Keratinocyte (primary cell): ENCODE measurements around the gene DPF3. TPM values are rescaled to one million over a fixed set of nuclear protein-coding genes. Genes with fewer than 3 reads are reported as not detected.

Experiments used
- DNase-seq: peaks from one replicate; pipeline ENCODE4 v3.0.0-alpha.2; 2011; ENCODE audit warnings: low read depth, missing footprints, low spot score
- FAIRE-seq: peaks from 2 replicates; lab custom pipeline; 2011; peaks lifted over from hg19 to GRCh38; lab: Jason Lieb, UNC
- H2AFZ ChIP-seq: 2 replicates; pipeline ENCODE4 v1.6.0; 2012; ENCODE audit warnings: low read length, control low read depth, inconsistent platforms; ENCODE audit not compliant: control insufficient read depth
- H3K27ac ChIP-seq: 2 replicates; pipeline ENCODE4 v1.5.1; 2011; ENCODE audit warnings: low read length; ENCODE audit not compliant: control insufficient read depth, insufficient read depth
- H3K27me3 ChIP-seq: 3 replicates; pipeline ENCODE4 v1.6.0; 2011; ENCODE audit warnings: low read length; ENCODE audit not compliant: control insufficient read depth, insufficient read depth; ENCODE audit errors: extremely low read depth
- H3K36me3 ChIP-seq, 2 experiments: 2 replicates in 1 of 2; 3 replicates in 1 of 2; pipeline ENCODE4 v1.5.1; 2011; ENCODE audit warnings: low read length in 2 of 2, mild to moderate bottlenecking in 1 of 2; ENCODE audit not compliant: control insufficient read depth in 2 of 2, insufficient read depth in 2 of 2; ENCODE audit errors: extremely low read depth in 1 of 2
- H3K4me1 ChIP-seq: 3 replicates; pipeline ENCODE4 v1.5.1; 2011; ENCODE audit warnings: low read length; ENCODE audit not compliant: control insufficient read depth, insufficient read depth; ENCODE audit errors: extremely low read depth
- H3K4me2 ChIP-seq: 3 replicates; pipeline ENCODE4 v1.6.0; 2011; ENCODE audit warnings: low read depth, low read length; ENCODE audit not compliant: control insufficient read depth, insufficient read depth; ENCODE audit errors: extremely low read depth
- H3K4me3 ChIP-seq, 3 experiments: fragments of 200-600 bp in 1 of 3; sonication (generic) in 1 of 3; 2 replicates in 2 of 3; 3 replicates in 1 of 3; pipeline ENCODE4 v1.5.1; 2011 to 2016; ENCODE audit warnings: low read length in 3 of 3, mild to moderate bottlenecking in 3 of 3, control low read depth in 2 of 3, inconsistent platforms in 1 of 3, low read depth in 1 of 3, mixed read lengths in 1 of 3, mixed run types in 1 of 3, moderate library complexity in 1 of 3; ENCODE audit not compliant: control insufficient read depth in 2 of 3, insufficient read depth in 2 of 3; ENCODE audit errors: extremely low read depth in 1 of 3
- H3K79me2 ChIP-seq: 2 replicates; pipeline ENCODE4 v1.6.0; 2012; ENCODE audit warnings: low read length; ENCODE audit not compliant: control insufficient read depth, insufficient read depth
- H3K9ac ChIP-seq: 3 replicates; pipeline ENCODE4 v1.6.0; 2011; ENCODE audit warnings: low read length; ENCODE audit not compliant: control insufficient read depth, insufficient read depth; ENCODE audit errors: extremely low read depth
- H3K9me1 ChIP-seq: 3 replicates; pipeline ENCODE4 v1.6.0; 2011; ENCODE audit warnings: low read length; ENCODE audit not compliant: control insufficient read depth, insufficient read depth; ENCODE audit errors: extremely low read depth
- H3K9me3 ChIP-seq: 2 replicates; pipeline ENCODE4 v1.5.1; 2012; ENCODE audit warnings: low read depth, low read length; ENCODE audit not compliant: control insufficient read depth
- H4K20me1 ChIP-seq: 3 replicates; pipeline ENCODE4 v1.6.0; 2011; ENCODE audit warnings: low read length; ENCODE audit not compliant: control insufficient read depth, insufficient read depth; ENCODE audit errors: extremely low read depth
- EZH2 ChIP-seq: IDR thresholded peaks from one replicate; pipeline ENCODE4 v1.6.1; 2012; ENCODE audit warnings: inconsistent platforms, mild to moderate bottlenecking, low read length, moderate library complexity
- dilution Hi-C: fragments of 300-500 bp; cut with MboI; formaldehyde crosslinking; loops from one replicate; pipeline ENCODE4 v1.7.0; 2020; ENCODE audit warnings: low sequenced_read_pairs; ENCODE audit not compliant: extremely low pct_ligation_motif_present
- polyA plus RNA-seq, 5 experiments: library from polyadenylated mRNA; depleted of rRNA in 3 of 5; stranded (reverse) in 3 of 5; stranded (forward) in 1 of 5; unstranded in 1 of 5; fragments of >200 nt; gene quantifications; 1 replicate in 1 of 5; 2 replicates in 3 of 5; 3 replicates in 1 of 5; pipeline versions ENCODE4 v1.2.1 to v1.2.3, GENCODE V29; 2011 to 2012; ENCODE audit warnings: missing spikeins in 2 of 5, low read depth in 1 of 5, low replicate concordance in 1 of 5
- TF ChIP-seq, protein P1 (sequence below), 3 experiments: IDR thresholded peaks in 1 of 3; conservative IDR thresholded peaks in 1 of 3; optimal IDR thresholded peaks in 1 of 3; 2 replicates in 2 of 3; 3 replicates in 1 of 3; pipeline versions ENCODE3 to v1.5.1; 2011; ENCODE audit warnings: low read length in 3 of 3, mild to moderate bottlenecking in 3 of 3, moderate library complexity in 2 of 3, control low read depth in 1 of 3, inconsistent platforms in 1 of 3; ENCODE audit not compliant: insufficient read depth in 2 of 3; ENCODE audit errors: extremely low read depth in 1 of 3

DPF3 gene
- polyA plus RNA-seq, 1 donor (not counting 4 experiments of a cell fraction or from before 2014, with no cell fraction given): 1.1 TPM

DNA sequence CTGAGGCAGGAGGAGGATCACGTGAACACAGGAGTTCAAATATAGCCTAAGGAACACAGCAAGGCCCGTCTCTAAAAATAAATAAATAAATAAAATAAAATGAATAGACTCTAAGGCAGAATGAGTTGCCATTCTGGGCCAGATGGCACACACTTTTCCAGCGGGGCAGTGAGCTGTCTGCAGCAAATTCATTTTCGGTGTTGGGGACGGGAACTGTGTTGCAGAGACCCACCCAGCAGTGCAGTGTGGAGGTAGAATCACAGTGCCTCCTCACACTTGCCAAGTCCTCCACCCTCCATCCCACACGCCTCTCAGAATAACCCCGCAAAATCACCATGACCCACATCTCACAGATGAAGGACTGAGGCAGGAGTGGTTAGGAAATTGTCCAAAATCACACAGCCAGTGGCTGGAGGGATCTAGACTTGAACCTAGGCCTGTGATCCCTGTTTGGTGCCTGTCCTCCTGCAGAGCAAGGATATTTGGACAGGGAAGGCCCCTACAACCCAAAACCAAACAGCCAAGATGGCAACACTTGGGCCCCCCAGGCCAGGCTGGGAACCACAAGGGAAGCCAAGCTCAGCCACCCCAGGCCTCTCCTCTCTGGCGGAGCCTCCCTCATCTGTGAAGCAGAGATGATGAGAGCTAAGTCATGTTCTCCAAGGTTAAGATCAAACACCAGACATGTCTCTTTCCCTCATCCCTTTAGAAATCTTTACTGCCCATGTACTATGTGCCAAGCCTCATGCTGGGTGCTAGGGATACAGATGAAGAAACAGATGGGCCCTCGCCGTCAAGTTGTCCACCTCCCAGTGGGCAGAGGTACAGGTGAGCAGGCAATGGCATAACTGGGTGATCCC lies 152.7 kb downstream of the DPF3 start:
- Histone ChIP-seq H3K27me3 (no peaks in the 10 kb centered on the region), H3K9me1 (no peaks in the 10 kb centered on the region), H2AFZ (no peak overlapping the region), H3K4me1 (peaks cover 9% of the 10 kb centered on the region), H4K20me1 (no peaks in the 10 kb centered on the region), H3K79me2 (no peaks in the 10 kb centered on the region), H3K4me3 (no peak overlapping the region), H3K9me3 (no peaks in the 10 kb centered on the region), H3K36me3 (no peaks in the 10 kb centered on the region), H3K4me2 (no peak overlapping the region), H3K27ac (no peak overlapping the region), H3K9ac (no peak overlapping the region)
- FAIRE-seq (no peak), DNase-seq (no peak)
- TF ChIP-seq, protein P1, sequence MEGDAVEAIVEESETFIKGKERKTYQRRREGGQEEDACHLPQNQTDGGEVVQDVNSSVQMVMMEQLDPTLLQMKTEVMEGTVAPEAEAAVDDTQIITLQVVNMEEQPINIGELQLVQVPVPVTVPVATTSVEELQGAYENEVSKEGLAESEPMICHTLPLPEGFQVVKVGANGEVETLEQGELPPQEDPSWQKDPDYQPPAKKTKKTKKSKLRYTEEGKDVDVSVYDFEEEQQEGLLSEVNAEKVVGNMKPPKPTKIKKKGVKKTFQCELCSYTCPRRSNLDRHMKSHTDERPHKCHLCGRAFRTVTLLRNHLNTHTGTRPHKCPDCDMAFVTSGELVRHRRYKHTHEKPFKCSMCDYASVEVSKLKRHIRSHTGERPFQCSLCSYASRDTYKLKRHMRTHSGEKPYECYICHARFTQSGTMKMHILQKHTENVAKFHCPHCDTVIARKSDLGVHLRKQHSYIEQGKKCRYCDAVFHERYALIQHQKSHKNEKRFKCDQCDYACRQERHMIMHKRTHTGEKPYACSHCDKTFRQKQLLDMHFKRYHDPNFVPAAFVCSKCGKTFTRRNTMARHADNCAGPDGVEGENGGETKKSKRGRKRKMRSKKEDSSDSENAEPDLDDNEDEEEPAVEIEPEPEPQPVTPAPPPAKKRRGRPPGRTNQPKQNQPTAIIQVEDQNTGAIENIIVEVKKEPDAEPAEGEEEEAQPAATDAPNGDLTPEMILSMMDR (optimal IDR thresholded peaks at IDR 0.05 in 1 of 3, IDR thresholded peaks at IDR 0.05 in 1 of 3, conservative IDR thresholded peaks at IDR 0.05 in 1 of 3; ENCODE audit: extremely low read depth in 1 of 3, insufficient read depth in 2 of 3, low read length in 3 of 3): no peak
- TF ChIP-seq EZH2: no peak
- dilution Hi-C loops: no loop called here

DNA sequence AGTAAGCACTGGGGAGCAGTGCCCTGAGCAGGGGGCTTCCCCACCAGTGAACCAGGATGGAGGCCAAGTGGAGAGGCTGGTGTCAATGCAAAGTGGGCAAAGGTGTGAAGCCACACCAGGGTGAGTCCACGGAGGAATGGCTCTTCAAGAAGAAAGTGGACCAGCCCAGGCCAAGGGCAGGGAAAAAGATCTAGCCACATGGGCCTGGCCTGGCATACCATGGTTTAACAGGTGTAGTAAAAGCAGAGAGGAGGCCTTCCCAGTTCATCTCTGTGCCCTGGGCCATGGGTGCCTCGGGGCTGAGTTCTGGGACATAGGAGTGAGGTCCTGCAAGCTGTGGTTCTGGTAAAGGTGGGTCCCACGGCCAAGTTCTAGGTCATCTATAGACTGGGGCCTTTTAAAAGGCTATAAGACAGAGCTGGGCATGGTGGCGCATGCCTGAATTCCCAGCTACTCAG lies 153.4 kb downstream of the DPF3 start:
- no peak for FAIRE-seq
- TF ChIP-seq, protein P1 (optimal IDR thresholded peaks at IDR 0.05 in 1 of 3, IDR thresholded peaks at IDR 0.05 in 1 of 3, conservative IDR thresholded peaks at IDR 0.05 in 1 of 3; ENCODE audit: extremely low read depth in 1 of 3, insufficient read depth in 2 of 3, low read length in 3 of 3): no peak
- TF ChIP-seq EZH2: no peak

More for the DNA sequence above, 153.4 kb downstream of the DPF3 start:
- no peak overlapping the region for H3K4me3 ChIP-seq
- DNase-seq: no peak
- H3K9me3 ChIP-seq: no peaks in the 10 kb centered on the region
- H3K4me2 ChIP-seq: no peak overlapping the region
- no peak overlapping the region for H3K27ac ChIP-seq
- H3K27me3 ChIP-seq: no peaks in the 10 kb centered on the region
- H3K9ac ChIP-seq: no peak overlapping the region
- H3K79me2 ChIP-seq: no peaks in the 10 kb centered on the region
- dilution Hi-C loops: no loop called here
- H3K36me3 ChIP-seq: no peaks in the 10 kb centered on the region
- H2AFZ ChIP-seq: no peak overlapping the region
- H3K4me1 ChIP-seq: peaks cover 2% of the 10 kb centered on the region
- no peaks in the 10 kb centered on the region for H4K20me1 ChIP-seq
- no peaks in the 10 kb centered on the region for H3K9me1 ChIP-seq
